ENCODE measurements around the gene TBC1D17.

DNA sequence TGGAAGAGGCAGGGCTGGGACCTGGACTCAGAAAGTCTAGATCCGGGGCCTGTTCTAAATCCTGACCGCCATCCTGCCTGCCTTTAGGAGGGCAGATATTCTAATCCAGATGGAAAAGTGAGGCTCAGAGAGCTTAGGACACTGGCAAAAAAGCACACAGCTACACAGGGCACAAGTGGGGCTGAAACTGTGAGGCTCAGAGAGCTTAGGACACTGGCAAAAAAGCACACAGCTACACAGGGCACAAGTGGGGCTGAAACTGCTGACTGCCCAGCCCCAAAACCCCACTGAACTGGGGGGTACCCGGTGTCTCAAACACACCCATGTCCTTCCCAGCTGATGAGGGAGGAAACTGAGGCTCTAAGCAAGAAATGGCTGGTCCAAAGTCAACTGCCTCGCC is 2.3 kb upstream of the TBC1D17 start:
- TF ChIP-seq, protein P1, sequence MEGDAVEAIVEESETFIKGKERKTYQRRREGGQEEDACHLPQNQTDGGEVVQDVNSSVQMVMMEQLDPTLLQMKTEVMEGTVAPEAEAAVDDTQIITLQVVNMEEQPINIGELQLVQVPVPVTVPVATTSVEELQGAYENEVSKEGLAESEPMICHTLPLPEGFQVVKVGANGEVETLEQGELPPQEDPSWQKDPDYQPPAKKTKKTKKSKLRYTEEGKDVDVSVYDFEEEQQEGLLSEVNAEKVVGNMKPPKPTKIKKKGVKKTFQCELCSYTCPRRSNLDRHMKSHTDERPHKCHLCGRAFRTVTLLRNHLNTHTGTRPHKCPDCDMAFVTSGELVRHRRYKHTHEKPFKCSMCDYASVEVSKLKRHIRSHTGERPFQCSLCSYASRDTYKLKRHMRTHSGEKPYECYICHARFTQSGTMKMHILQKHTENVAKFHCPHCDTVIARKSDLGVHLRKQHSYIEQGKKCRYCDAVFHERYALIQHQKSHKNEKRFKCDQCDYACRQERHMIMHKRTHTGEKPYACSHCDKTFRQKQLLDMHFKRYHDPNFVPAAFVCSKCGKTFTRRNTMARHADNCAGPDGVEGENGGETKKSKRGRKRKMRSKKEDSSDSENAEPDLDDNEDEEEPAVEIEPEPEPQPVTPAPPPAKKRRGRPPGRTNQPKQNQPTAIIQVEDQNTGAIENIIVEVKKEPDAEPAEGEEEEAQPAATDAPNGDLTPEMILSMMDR (IDR thresholded peaks at IDR 0.05): no peak
- no peak for TF ChIP-seq POLR2A (IDR thresholded peaks at IDR 0.05)

Data from breast epithelium (tissue), 3 donors.